EL (cell line): ENCODE results near the gene TGFA.

Experiments
- DNase-seq: peaks from one replicate; pipeline ENCODE4 v3.0.0-alpha.2; 2016

The TGFA gene

GRCh38 chr2:70553584-70554337 is at the start of gene TGFA:
Gene TGFA, minus strand, starts transcription at chr2:70553826. Its CDS starts 59 bp downstream, at chr2:70553767.
- peak; percentile 73 for DNase-seq

- DNase-seq: no peak
Observed at GRCh38 chr2:70603066-70603465, 49.4 kb upstream of the TGFA start.

GRCh38 chr2:70598197-70598596 is 44.6 kb upstream of the TGFA start:
- no peak for DNase-seq

- DNase-seq: peak; percentile 34
Observed at GRCh38 chr2:70596739-70597138, 43.1 kb upstream of the TGFA start.

GRCh38 chr2:70596293-70596692 is 42.7 kb upstream of the TGFA start:
- peak; percentile 37 for DNase-seq

GRCh38 chr2:70583091-70583490 is 29.5 kb upstream of the TGFA start:
- DNase-seq: no peak

GRCh38 chr2:70580352-70580751 is 26.7 kb upstream of the TGFA start:
- no peak for DNase-seq

GRCh38 chr2:70574618-70575017 is 21.0 kb upstream of the TGFA start:
- no peak for DNase-seq

GRCh38 chr2:70574109-70574508 is 20.5 kb upstream of the TGFA start:
- DNase-seq: no peak

GRCh38 chr2:70570041-70570661 is 16.5 kb upstream of the TGFA start:
- DNase-seq: peak; percentile 64

GRCh38 chr2:70569559-70569958 is 15.9 kb upstream of the TGFA start:
- DNase-seq: no peak

- no peak for DNase-seq
Observed at GRCh38 chr2:70566906-70567305, 13.3 kb upstream of the TGFA start.

GRCh38 chr2:70566464-70566863 is 12.8 kb upstream of the TGFA start:
- DNase-seq: no peak

GRCh38 chr2:70565039-70565731 is 11.6 kb upstream of the TGFA start:
- no peak for DNase-seq

GRCh38 chr2:70561893-70562292 is 8.3 kb upstream of the TGFA start:
- peak; percentile 5 for DNase-seq

- no peak for DNase-seq
Observed at GRCh38 chr2:70560442-70560841, 6.8 kb upstream of the TGFA start.

GRCh38 chr2:70560040-70560439 is 6.4 kb upstream of the TGFA start:
- DNase-seq: no peak

GRCh38 chr2:70558195-70558808 is 4.7 kb upstream of the TGFA start:
- DNase-seq: no peak

GRCh38 chr2:70557171-70557838 is 3.7 kb upstream of the TGFA start:
- DNase-seq: no peak

GRCh38 chr2:70556608-70557007 is 3.0 kb upstream of the TGFA start:
- DNase-seq: no peak

- DNase-seq: no peak
Observed at GRCh38 chr2:70554338-70554892, 789 bp upstream of the TGFA start.

- DNase-seq: no peak
Observed at GRCh38 chr2:70553334-70553583, 367 bp downstream of the TGFA start.
